OCI-LY1 (cell line): ENCODE results near the gene PALD1.

Experiments
- EZH2 ChIP-seq: fragments of 200-600 bp; sonication (generic), shearing (Covaris generic); IDR thresholded peaks from 2 replicates; pipeline ENCODE4 v1.8.0; 2017; ENCODE audit warnings: borderline replicate concordance, mixed run types, mild to moderate bottlenecking, antibody characterized with exemption, low read length, moderate library complexity, mixed read lengths
- TF ChIP-seq, protein P1 (sequence below): fragments of 200-600 bp; sonication (generic), shearing (Covaris generic); IDR thresholded peaks from 2 replicates; pipeline ENCODE4 v1.5.1; 2017; ENCODE audit warnings: mild to moderate bottlenecking, antibody characterized with exemption, low read length, moderate library complexity, mixed read lengths

DNA sequence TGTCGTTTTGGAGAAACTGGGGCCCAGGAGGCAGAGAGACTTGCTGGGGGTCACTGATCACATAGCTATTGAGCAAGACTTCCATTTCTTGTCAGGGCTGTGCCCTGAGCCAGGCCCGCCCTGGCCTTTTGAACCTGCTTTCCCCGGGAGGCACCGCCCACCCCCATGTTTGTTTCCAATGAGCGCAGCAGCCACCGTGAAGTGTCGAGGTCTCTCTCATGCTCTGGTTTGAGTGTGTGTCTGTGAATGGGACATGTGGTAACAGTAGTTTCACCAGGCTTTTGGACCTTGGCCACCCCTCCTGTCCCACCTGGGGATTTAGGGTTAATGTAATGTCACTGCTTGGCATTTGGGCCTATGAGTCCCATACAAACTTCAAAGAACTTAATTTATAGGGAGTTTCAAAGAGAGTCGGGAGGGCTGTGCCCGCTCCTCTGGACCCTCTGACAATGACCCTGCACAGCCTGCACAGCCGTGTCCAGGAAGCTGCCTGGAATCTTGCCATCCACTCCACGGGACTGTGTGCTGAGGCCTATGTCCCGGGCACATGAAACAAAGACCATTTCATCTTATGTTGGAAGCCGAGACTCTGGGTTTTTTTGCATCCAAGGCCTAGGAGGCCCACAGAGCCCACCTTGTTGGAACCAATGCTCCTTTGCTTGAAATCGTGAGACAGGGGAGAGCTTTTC, 117.7 kb downstream of the PALD1 start:
- TF ChIP-seq EZH2: no peak
- TF ChIP-seq, protein P1, sequence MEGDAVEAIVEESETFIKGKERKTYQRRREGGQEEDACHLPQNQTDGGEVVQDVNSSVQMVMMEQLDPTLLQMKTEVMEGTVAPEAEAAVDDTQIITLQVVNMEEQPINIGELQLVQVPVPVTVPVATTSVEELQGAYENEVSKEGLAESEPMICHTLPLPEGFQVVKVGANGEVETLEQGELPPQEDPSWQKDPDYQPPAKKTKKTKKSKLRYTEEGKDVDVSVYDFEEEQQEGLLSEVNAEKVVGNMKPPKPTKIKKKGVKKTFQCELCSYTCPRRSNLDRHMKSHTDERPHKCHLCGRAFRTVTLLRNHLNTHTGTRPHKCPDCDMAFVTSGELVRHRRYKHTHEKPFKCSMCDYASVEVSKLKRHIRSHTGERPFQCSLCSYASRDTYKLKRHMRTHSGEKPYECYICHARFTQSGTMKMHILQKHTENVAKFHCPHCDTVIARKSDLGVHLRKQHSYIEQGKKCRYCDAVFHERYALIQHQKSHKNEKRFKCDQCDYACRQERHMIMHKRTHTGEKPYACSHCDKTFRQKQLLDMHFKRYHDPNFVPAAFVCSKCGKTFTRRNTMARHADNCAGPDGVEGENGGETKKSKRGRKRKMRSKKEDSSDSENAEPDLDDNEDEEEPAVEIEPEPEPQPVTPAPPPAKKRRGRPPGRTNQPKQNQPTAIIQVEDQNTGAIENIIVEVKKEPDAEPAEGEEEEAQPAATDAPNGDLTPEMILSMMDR: no peak
